H1 (cell line): ENCODE data around the gene SKP1. TPM values are rescaled to one million over a fixed set of nuclear protein-coding genes. Genes with fewer than 3 reads are reported as not detected.

Experiments
- CTCF ChIA-PET: fragments of 300-600 bp; sonication (Branson Sonifier 250); formaldehyde crosslinking; loops from one replicate; lab custom pipeline; 2021; ENCODE audit not compliant: partially characterized antibody; lab: Charles Lee
- POLR2A ChIA-PET: fragments of 300-600 bp; sonication (Branson Sonifier 250); formaldehyde crosslinking; loops from one replicate; lab custom pipeline; 2021; ENCODE audit warnings: inconsistent platforms; ENCODE audit not compliant: partially characterized antibody; lab: Charles Lee
- DNase-seq, 2 experiments: peaks; one replicate each; pipeline versions ENCODE4 v3.0.0 to v3.0.0-alpha.2; 2010 to 2022; ENCODE audit warnings: low spot score in 2 of 2, low read depth in 1 of 2, mixed read lengths in 1 of 2
- FAIRE-seq: peaks from 2 replicates; lab custom pipeline; 2011; peaks lifted over from hg19 to GRCh38; lab: Jason Lieb, UNC
- H2AFZ ChIP-seq: 2 replicates; pipeline ENCODE4 v1.8.1; 2012; ENCODE audit warnings: low read length, inconsistent platforms
- H2AK5ac ChIP-seq: 2 replicates; pipeline ENCODE4 v1.6.1; 2013; ENCODE audit warnings: low read depth, low read length
- H2BK120ac ChIP-seq: replicated peaks from 2 replicates; pipeline ENCODE3; 2013; ENCODE audit warnings: low read depth, low read length, inconsistent platforms
- H2BK12ac ChIP-seq: 2 replicates; pipeline ENCODE4 v1.6.1; 2013; ENCODE audit warnings: low read depth, low read length
- H2BK15ac ChIP-seq: 2 replicates; pipeline ENCODE4 v1.6.1; 2013; ENCODE audit warnings: low read length
- H2BK20ac ChIP-seq: 2 replicates; pipeline ENCODE4 v1.6.1; 2013; ENCODE audit warnings: low read length
- H2BK5ac ChIP-seq: 2 replicates; pipeline ENCODE4 v1.6.1; 2013; ENCODE audit warnings: low read depth, low read length
- H3K14ac ChIP-seq: 2 replicates; pipeline ENCODE4 v1.6.1; 2013; ENCODE audit warnings: inconsistent platforms; ENCODE audit not compliant: insufficient read length
- H3K18ac ChIP-seq: 2 replicates; pipeline ENCODE4 v1.6.1; 2013; ENCODE audit warnings: low read length; ENCODE audit errors: extremely low read depth
- H3K23ac ChIP-seq: 2 replicates; pipeline ENCODE4 v1.6.1; 2013; ENCODE audit warnings: inconsistent platforms; ENCODE audit not compliant: insufficient read length
- H3K23me2 ChIP-seq: 2 replicates; pipeline ENCODE4 v1.6.1; 2013; ENCODE audit warnings: low read depth, low read length
- H3K27ac ChIP-seq: 2 replicates; pipeline ENCODE4 v1.6.1; 2011; ENCODE audit warnings: low read depth, low read length, inconsistent platforms
- H3K27me3 ChIP-seq, 4 experiments: replicated peaks in 1 of 4; 1 replicate in 1 of 4; 2 replicates in 3 of 4; pipeline versions ENCODE4 v1.6.1 to v1.8.1; 2011 to 2013; ENCODE audit warnings: low read length in 3 of 4, mild to moderate bottlenecking in 3 of 4, inconsistent platforms in 2 of 4, mixed read lengths in 2 of 4, moderate library complexity in 1 of 4; ENCODE audit not compliant: control insufficient read depth in 3 of 4, insufficient read depth in 3 of 4; ENCODE audit errors: extremely low read depth in 1 of 4
- H3K36me3 ChIP-seq, 4 experiments: 2 replicates each; pipeline versions ENCODE4 v1.6.1 to v1.8.1; 2011 to 2013; ENCODE audit warnings: mild to moderate bottlenecking in 4 of 4, low read length in 3 of 4, moderate library complexity in 2 of 4, control low read depth in 1 of 4, inconsistent platforms in 1 of 4; ENCODE audit not compliant: insufficient read depth in 4 of 4, control insufficient read depth in 2 of 4
- H3K4ac ChIP-seq: replicated peaks from 2 replicates; pipeline ENCODE3; 2013; ENCODE audit warnings: low read length, low read depth, mixed read lengths, inconsistent platforms; ENCODE audit not compliant: insufficient read length
- H3K4me1 ChIP-seq, 4 experiments: replicated peaks in 1 of 4; 1 replicate in 1 of 4; 2 replicates in 3 of 4; pipeline versions ENCODE4 v1.6.1 to v1.8.1; 2011 to 2013; ENCODE audit warnings: low read length in 3 of 4, inconsistent platforms in 2 of 4, mixed read lengths in 1 of 4; ENCODE audit not compliant: insufficient read depth in 4 of 4, control insufficient read depth in 3 of 4
- H3K4me2 ChIP-seq, 2 experiments: 2 replicates each; pipeline versions ENCODE4 v1.6.1 to v1.8.1; 2011 to 2013; ENCODE audit warnings: low read depth in 2 of 2, low read length in 2 of 2, control low read depth in 1 of 2, inconsistent platforms in 1 of 2, mild to moderate bottlenecking in 1 of 2; ENCODE audit not compliant: insufficient read depth in 1 of 2
- H3K4me3 ChIP-seq, 4 experiments: fragments of 200-600, 300-600 bp in 1 of 4; sonication (generic), shearing (Covaris generic), sonication (Bioruptor Twin) in 1 of 4; 2 replicates each; pipeline versions ENCODE4 v1.5.1 to v1.8.1; 2011 to 2016; ENCODE audit warnings: low read length in 4 of 4, low read depth in 3 of 4, control low read depth in 2 of 4, inconsistent platforms in 2 of 4, mild to moderate bottlenecking in 2 of 4, mixed read lengths in 1 of 4, moderate library complexity in 1 of 4; ENCODE audit not compliant: insufficient read depth in 2 of 4; ENCODE audit errors: extremely low read depth in 1 of 4
- H3K56ac ChIP-seq: replicated peaks from 2 replicates; pipeline ENCODE3; 2013; ENCODE audit warnings: low read depth, mild to moderate bottlenecking, mixed read lengths, low read length, inconsistent platforms; ENCODE audit not compliant: insufficient read length
- H3K79me1 ChIP-seq: 2 replicates; pipeline ENCODE4 v1.6.1; 2013; ENCODE audit warnings: low read depth, low read length, control low read depth
- H3K79me2 ChIP-seq, 2 experiments: 2 replicates each; pipeline versions ENCODE4 v1.6.1 to v1.8.1; 2012 to 2013; ENCODE audit warnings: low read length in 2 of 2, mild to moderate bottlenecking in 2 of 2, inconsistent platforms in 1 of 2; ENCODE audit not compliant: insufficient read depth in 2 of 2, control insufficient read depth in 1 of 2
- H3K9ac ChIP-seq, 4 experiments: replicated peaks in 1 of 4; 1 replicate in 1 of 4; 2 replicates in 3 of 4; pipeline versions ENCODE4 v1.6.1 to v1.8.1; 2011 to 2013; ENCODE audit warnings: low read depth in 3 of 4, low read length in 3 of 4, control low read depth in 2 of 4, mild to moderate bottlenecking in 2 of 4, moderate library complexity in 2 of 4, inconsistent platforms in 1 of 4; ENCODE audit errors: extremely low read depth in 1 of 4
- H3K9me3 ChIP-seq, 2 experiments: 2 replicates each; pipeline versions ENCODE4 v1.6.1 to v1.8.1; 2012 to 2013; ENCODE audit warnings: mild to moderate bottlenecking in 2 of 2, moderate library complexity in 2 of 2, control low read depth in 1 of 2, inconsistent platforms in 1 of 2, low read depth in 1 of 2, low read length in 1 of 2, mixed read lengths in 1 of 2; ENCODE audit not compliant: insufficient read depth in 2 of 2
- H4K20me1 ChIP-seq, 2 experiments: replicated peaks in 1 of 2; 2 replicates each; pipeline versions ENCODE3 to v1.8.1; 2011 to 2013; ENCODE audit warnings: inconsistent platforms in 2 of 2, low read length in 2 of 2, mild to moderate bottlenecking in 1 of 2; ENCODE audit not compliant: insufficient read depth in 2 of 2, control insufficient read depth in 1 of 2
- H4K5ac ChIP-seq: 2 replicates; pipeline ENCODE4 v1.6.1; 2013; ENCODE audit warnings: low read length, low read depth, mixed read lengths, inconsistent platforms; ENCODE audit not compliant: insufficient read length
- H4K8ac ChIP-seq: 2 replicates; pipeline ENCODE4 v1.8.0; 2013; ENCODE audit warnings: mild to moderate bottlenecking, moderate library complexity, low read length, inconsistent platforms; ENCODE audit not compliant: insufficient read depth; ENCODE audit errors: extremely low read depth
- H4K91ac ChIP-seq: replicated peaks from 2 replicates; pipeline ENCODE3; 2013; ENCODE audit warnings: low read length, mixed read lengths, inconsistent platforms; ENCODE audit not compliant: insufficient read length
- BCL11A ChIP-seq, 2 experiments: IDR thresholded peaks; one replicate each; pipeline ENCODE4 v1.6.1; 2011; ENCODE audit warnings: low read depth in 2 of 2, low read length in 2 of 2, mild to moderate bottlenecking in 2 of 2
- CBX5 ChIP-seq: fragments of 300-800, 300-1000 bp; sonication (generic); IDR thresholded peaks from 2 replicates; pipeline ENCODE4 v1.7.1; 2016; ENCODE audit warnings: antibody characterized with exemption, low read length, low read depth
- CEBPB ChIP-seq: IDR thresholded peaks from 2 replicates; pipeline ENCODE4 v1.6.1; 2012; ENCODE audit warnings: low read depth, low read length
- EGR1 ChIP-seq: IDR thresholded peaks from 2 replicates; pipeline ENCODE4 v1.6.1; 2011; ENCODE audit warnings: low read depth, low read length, borderline replicate concordance
- GABPA ChIP-seq: IDR thresholded peaks from 2 replicates; pipeline ENCODE4 v1.6.1; 2011; ENCODE audit warnings: mild to moderate bottlenecking, low read length, moderate library complexity, borderline replicate concordance; ENCODE audit not compliant: insufficient read depth
- HDAC2 ChIP-seq, 2 experiments: fragments of 300-600 bp in 1 of 2; sonication (generic) in 1 of 2; IDR thresholded peaks; 2 replicates each; pipeline ENCODE4 v1.6.1; 2011 to 2012; ENCODE audit warnings: low read depth in 2 of 2, low read length in 2 of 2, mild to moderate bottlenecking in 2 of 2, moderate library complexity in 2 of 2, borderline replicate concordance in 1 of 2, inconsistent platforms in 1 of 2
- POLR2AphosphoS5 ChIP-seq: IDR thresholded peaks from 2 replicates; pipeline ENCODE4 v1.6.1; 2011; ENCODE audit warnings: low read depth, low read length
- SUZ12 ChIP-seq: fragments of 200-600 bp; sonication (generic); IDR thresholded peaks from 2 replicates; pipeline ENCODE4 v1.6.1; 2012; ENCODE audit warnings: mild to moderate bottlenecking, inconsistent platforms, low read length, moderate library complexity, mixed read lengths
- ZNF274 ChIP-seq: IDR thresholded peaks from 2 replicates; pipeline ENCODE4 v1.7.0; 2012; ENCODE audit warnings: low read length, borderline replicate concordance; ENCODE audit errors: extremely low read depth
- WGBS, 2 experiments: shearing (Covaris generic) in 1 of 2; methylation state at CpG; one replicate each; pipeline versions ENCODE4 v1.1.6 to v1.1.7; 2013 to 2015; ENCODE audit warnings: low lambda C conversion rate in 2 of 2, mixed read lengths in 2 of 2, inconsistent platforms in 1 of 2, low coverage in 1 of 2, missing lambda C conversion rate in 1 of 2; ENCODE audit not compliant: insufficient replicate concordance in 2 of 2, insufficient coverage in 1 of 2, insufficient read length in 1 of 2; ENCODE audit errors: extremely low coverage in 1 of 2, missing lambda C conversion rate in 1 of 2; 5-methylcytosine and 5-hydroxymethylcytosine counted together
- polyA plus RNA-seq, 7 experiments: library from polyadenylated mRNA; depleted of rRNA in 3 of 7; stranded (reverse) in 5 of 7; unstranded in 2 of 7; fragments of >200 nt in 5 of 7; fragments of 200-250 nt in 2 of 7; gene quantifications; 1 replicate in 5 of 7; 2 replicates in 1 of 7; 4 replicates in 1 of 7; pipeline versions ENCODE4 v1.2.1 to v1.2.3, GENCODE V29; 2011 to 2013; ENCODE audit warnings: missing spikeins in 2 of 7, mixed read lengths in 2 of 7
- total RNA-seq: library from RNA; stranded (reverse); fragmentation: NEBNext Ultra II Directional; extraction: Animal tissue kit (Norgen Biotek cat#: 25700); gene quantifications from 2 replicates; pipeline ENCODE4 v1.2.1, GENCODE V29; 2021
- TF ChIP-seq, protein P1 (sequence below): IDR thresholded peaks from 2 replicates; pipeline ENCODE4 v1.6.1; 2011; ENCODE audit warnings: low read depth, mild to moderate bottlenecking, low read length; ENCODE audit not compliant: insufficient read depth

SKP1 gene
- total and polyA plus RNA-seq, 2 of the 8 experiments (the other 6 are each of a cell fraction or from before 2014, with no cell fraction given), result 163 to 332 TPM

DNA sequence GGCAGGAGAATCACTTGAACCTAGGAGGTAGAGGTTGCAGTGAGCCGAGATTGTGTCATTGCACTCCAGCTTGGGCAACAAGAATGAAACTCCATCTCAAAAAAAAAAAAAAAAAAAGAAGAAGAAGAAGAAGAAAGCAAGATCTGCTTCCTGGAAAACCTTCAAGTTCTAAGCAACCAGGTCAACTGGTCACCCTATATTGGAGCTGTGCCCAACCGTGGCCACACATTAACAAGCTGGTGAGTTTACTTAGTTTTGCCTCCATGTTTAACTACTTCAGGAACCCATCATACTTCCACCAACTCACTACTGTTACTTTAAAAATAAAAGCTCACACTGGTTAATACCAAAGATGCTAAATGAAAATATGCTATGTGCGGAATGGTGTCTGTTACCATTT lies 12.3 kb upstream of the SKP1 start:
- Histone ChIP-seq H2BK12ac (no peak overlapping the region), H2AK5ac (no peak overlapping the region), H4K20me1 (peaks cover 0 to 7% of the 10 kb centered on the region in 2 experiments), H3K9me3 (no peaks in the 10 kb centered on the region), H3K23me2 (no peaks in the 10 kb centered on the region; the same call in 1 of the 2 replicates), H2BK5ac (no peak overlapping the region), H3K23ac (no peak overlapping the region), H3K18ac (no peak overlapping the region), H4K91ac (no peak overlapping the region), H3K79me2 (no peaks in the 10 kb centered on the region), H2BK20ac (no peak overlapping the region), H3K4me2 (no peak overlapping the region), H4K8ac (no peak overlapping the region), H4K5ac (no peak overlapping the region), H3K79me1 (peaks cover 3% of the 10 kb centered on the region; the same call in 1 of the 2 replicates), H3K9ac (no peak overlapping the region), H3K14ac (no peak overlapping the region), H3K4me3 (no peak overlapping the region), H2AFZ (no peak overlapping the region), H3K4ac (no peak overlapping the region), H2BK15ac (no peak overlapping the region), H2BK120ac (no peak overlapping the region), H3K27ac (no peak overlapping the region), H3K56ac (no peak overlapping the region), H3K36me3 (no peaks in the 10 kb centered on the region), H3K4me1 (no peaks in the 10 kb centered on the region), H3K27me3 (no peaks in the 10 kb centered on the region)
- DNase-seq, result no peak
- CTCF ChIA-PET, result interaction anchor here (1.6 to 10.1 kb wide), 5 partner anchors 11 to 102 kb away, joined by 4 to 120 read pairs (median 6); partner anchors contain the start of gene SKP1
- POLR2A ChIA-PET, result interaction anchor here (3.4 to 5.7 kb wide), 3 partner anchors 13 to 33 kb away, joined by 17 to 50 read pairs (median 28); partner anchors contain the start of gene SKP1
- FAIRE-seq, result no peak
- 88% methylated on average over 3 of the region's 3 CpGs; no CpG with 5 or more reads in 1 of the 2 experiments for WGBS, 2 experiments
- TF ChIP-seq CEBPB (no peak), CBX5 (no peak), ZNF274 (no peak), POLR2AphosphoS5 (no peak), BCL11A (IDR thresholded peaks at IDR 0.05; ENCODE audit: low read depth in 2 of 2, low read length in 2 of 2) (no peak), SUZ12 (no peak), GABPA (no peak), HDAC2 (IDR thresholded peaks at IDR 0.05; ENCODE audit: borderline replicate concordance in 1 of 2, low read depth in 2 of 2, low read length in 2 of 2) (no peak), EGR1 (no peak)
- TF ChIP-seq, protein P1, sequence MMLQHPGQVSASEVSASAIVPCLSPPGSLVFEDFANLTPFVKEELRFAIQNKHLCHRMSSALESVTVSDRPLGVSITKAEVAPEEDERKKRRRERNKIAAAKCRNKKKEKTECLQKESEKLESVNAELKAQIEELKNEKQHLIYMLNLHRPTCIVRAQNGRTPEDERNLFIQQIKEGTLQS, result no peak
